Measurements from ENCODE around the gene GUSB. TPM values are rescaled to one million over a fixed set of nuclear protein-coding genes. Genes with fewer than 3 reads are reported as not detected.

The GUSB gene
- total and polyA plus RNA-seq, 2 of the 4 experiments (the other 2 are of a cell fraction) = 12.9 to 47.7 TPM

- TF ChIP-seq MXI1 (IDR thresholded peaks at IDR 0.05; ENCODE audit: borderline replicate concordance, low read depth, low read length) = no peak
These were observed 21.5 kb downstream of the GUSB start (continued) for GRCh38 chr7:65960351-65961074.

- ChIA-PET POLR2A (ENCODE audit: unreplicated experiment) (no interaction called here), CTCF (no interaction called here)
- Histone ChIP-seq H3K27me3 (ENCODE audit: control insufficient read depth, insufficient read depth, low read length) (no peaks in the 10 kb centered on the region), H3K18ac (ENCODE audit: low read depth, low read length) (no peak overlapping the region), H3K4me3 (ENCODE audit: insufficient read depth, low read depth, low read length) (no peak overlapping the region), H3K14ac (replicated peaks; ENCODE audit: low read depth, low read length) (no peak overlapping the region), H2BK20ac (ENCODE audit: low read depth, low read length) (no peak overlapping the region), H4K20me1 (ENCODE audit: insufficient read depth, low read length) (no peaks in the 10 kb centered on the region; the same call in 1 of the 2 replicates), H3K27ac (ENCODE audit: insufficient read depth, low read length) (no peak overlapping the region), H3K4me2 (ENCODE audit: low read depth, low read length) (no peak overlapping the region), H2AK5ac (ENCODE audit: low read depth, low read length) (no peak overlapping the region), H3K23ac (ENCODE audit: low read depth, low read length) (no peak overlapping the region), H2BK15ac (ENCODE audit: low read depth, low read length) (no peak overlapping the region), H4K91ac (ENCODE audit: insufficient read depth, low read depth, low read length) (no peak overlapping the region), H3K9me1 (ENCODE audit: insufficient read depth, low read length) (peaks cover 3% of the 10 kb centered on the region; the same call in 1 of the 2 replicates), H3K36me3 (ENCODE audit: control insufficient read depth, insufficient read depth, low read length) (peaks cover 23% of the 10 kb centered on the region), H4K8ac (ENCODE audit: low read depth in 2 of 2, low read length in 2 of 2) (no peak overlapping the region), H2BK5ac (ENCODE audit: low read depth, low read length, poor library complexity, severe bottlenecking) (no peak overlapping the region), H3K9me3 (ENCODE audit: control insufficient read depth, insufficient read depth, low read length) (no peaks in the 10 kb centered on the region), H3K4ac (ENCODE audit: low read depth, low read length) (no peak overlapping the region), H2BK120ac (ENCODE audit: low read depth, low read length) (no peak overlapping the region), H3K56ac (ENCODE audit: extremely low read depth, insufficient read depth, low read length) (no peak overlapping the region), H4K5ac (ENCODE audit: low read depth, low read length) (no peak overlapping the region), H3K9ac (ENCODE audit: low read depth, low read length) (no peak overlapping the region), H2AK9ac (replicated peaks; ENCODE audit: low read depth, low read length, poor library complexity) (no peak overlapping the region), H3K79me1 (ENCODE audit: low read depth in 1 of 2, low read length in 2 of 2) (peaks cover 15 to 17% of the 10 kb centered on the region in 2 experiments), H2AFZ (replicated peaks; ENCODE audit: low read length, poor library complexity) (no peak overlapping the region), H3K4me1 (ENCODE audit: control insufficient read depth, insufficient read depth, low read length) (no peaks in the 10 kb centered on the region)
- dilution Hi-C loops (cut with HindIII; ENCODE audit: low sequenced_read_pairs, unreplicated experiment) = no loop called here
- no TSS peak for BruUV-seq (replicated peaks)
- intact Hi-C loops (cut with micrococcal nuclease) = no loop called here
- WGBS, 2 experiments (ENCODE audit: extremely low coverage in 2 of 2, insufficient read length in 1 of 2) = no CpG with 5 or more reads among the region's 4 CpGs
- ATAC-seq (ENCODE audit: low read depth) (no peak), DNase-seq (no peak)
- in situ Hi-C loops (cut with MboI; ENCODE audit: low sequenced_read_pairs) = loop anchor here (25.0 kb wide), 1 partner anchor 218 kb away; no protein-coding TSS in a partner anchor
- TF ChIP-seq MAFK (IDR thresholded peaks at IDR 0.05; ENCODE audit: low read depth, low read length) = peak; percentile 42; the same call in 1 of the 2 replicates
- TF ChIP-seq RCOR1 (IDR thresholded peaks at IDR 0.05; ENCODE audit: insufficient replicate concordance, low read length) = no peak
- TF ChIP-seq FOS (IDR thresholded peaks at IDR 0.05; ENCODE audit: low read depth, low read length) = no peak
- no peak for TF ChIP-seq RAD21 (IDR thresholded peaks at IDR 0.05; ENCODE audit: low read length)
- TF ChIP-seq MXI1 (IDR thresholded peaks at IDR 0.05; ENCODE audit: borderline replicate concordance, low read depth, low read length) = no peak
- no peak for TF ChIP-seq BHLHE40 (IDR thresholded peaks at IDR 0.05; ENCODE audit: low read depth, low read length)
- TF ChIP-seq NFE2L2 (IDR thresholded peaks at IDR 0.05; ENCODE audit: low read depth, low read length) = no peak
- TF ChIP-seq RFX5 (IDR thresholded peaks at IDR 0.05; ENCODE audit: low read depth, low read length) = no peak
- TF ChIP-seq MAZ (IDR thresholded peaks at IDR 0.05; ENCODE audit: borderline replicate concordance, low read depth, low read length) = no peak
These were observed 26.3 kb downstream of the GUSB start for GRCh38 chr7:65955718-65956117.

All from IMR-90 (cell line).